Stimulated activated effector memory CD8-positive, alpha-beta T cell treated with anti-CD3 and anti-CD28 coated beads, Interleukin-12 subunit alpha, Interleukin-12 subunit beta, amount 100 ng/mL, for 72 hours (primary cell): ENCODE results near the gene CD151.

Experiments used
- ATAC-seq: fragments of 150-1000 bp; cut with Tn5 transposase; 2 replicates; pipeline ENCODE4 v1.10.0; 2021
- DNase-seq, 2 donors: peaks; one replicate each; pipeline ENCODE4 v3.0.0; 2021 to 2022; ENCODE audit warnings: low spot score in 2 of 2
- H3K27ac Mint-ChIP-seq: one replicate; pipeline ENCODE4 v1.8.0; 2022; ENCODE audit warnings: mild to moderate bottlenecking, mixed read lengths
- H3K36me3 Mint-ChIP-seq: one replicate; pipeline ENCODE4 v1.8.0; 2022; ENCODE audit warnings: mild to moderate bottlenecking, mixed read lengths
- H3K4me1 Mint-ChIP-seq: one replicate; pipeline ENCODE4 v1.8.0; 2022; ENCODE audit warnings: mixed read lengths
- H3K4me3 Mint-ChIP-seq: one replicate; pipeline ENCODE4 v1.8.0; 2022; ENCODE audit warnings: mild to moderate bottlenecking, mixed read lengths
- H3K9me3 Mint-ChIP-seq: one replicate; pipeline ENCODE4 v1.8.0; 2022; ENCODE audit warnings: mixed read lengths

CD151 gene

DNA sequence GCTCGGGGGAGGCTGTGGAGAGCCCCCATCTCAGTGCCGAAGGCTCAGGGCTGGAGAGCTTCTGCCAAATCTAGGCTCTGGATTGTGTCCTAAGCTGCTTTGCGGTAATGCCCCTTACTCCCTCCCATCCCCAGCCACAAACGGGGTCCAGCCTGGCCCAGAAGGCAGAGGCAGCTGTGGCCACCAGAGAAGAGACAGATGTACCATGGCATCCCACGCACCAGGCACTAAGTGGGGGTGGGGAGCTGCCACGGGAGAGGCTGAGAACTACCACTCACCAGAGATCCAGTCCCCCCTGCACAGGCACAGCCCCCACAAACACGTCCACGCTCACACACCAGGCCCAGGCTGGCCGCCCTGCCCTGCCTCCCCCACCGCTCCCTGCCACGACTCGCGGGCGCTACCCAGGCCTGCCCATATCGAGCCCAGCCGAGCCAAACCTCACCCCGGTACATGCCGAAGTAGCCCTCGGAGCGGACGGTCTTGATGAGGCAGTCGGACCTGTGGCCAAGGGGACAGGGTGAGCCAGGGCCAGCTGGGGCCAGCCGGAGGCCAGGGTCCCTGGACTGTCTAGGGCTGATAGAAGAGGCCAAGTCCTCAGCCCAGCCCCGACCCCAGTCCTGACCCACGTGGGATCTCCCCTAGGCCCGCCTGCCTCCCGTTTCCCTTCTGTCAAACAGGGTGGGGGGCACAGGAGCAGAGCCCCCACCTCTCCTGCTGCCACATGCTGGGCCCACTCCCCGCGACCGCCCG, 38.6 kb upstream of the CD151 start:
- Mint-ChIP-seq H3K4me1 (peaks cover 18% of the 10 kb centered on the region), H3K9me3 (no peaks in the 10 kb centered on the region), H3K27ac (no peak overlapping the region), H3K36me3 (peaks cover 36% of the 10 kb centered on the region), H3K4me3 (peak overlapping the region; percentile 86)
- ATAC-seq (no peak), DNase-seq (no peak)

DNA sequence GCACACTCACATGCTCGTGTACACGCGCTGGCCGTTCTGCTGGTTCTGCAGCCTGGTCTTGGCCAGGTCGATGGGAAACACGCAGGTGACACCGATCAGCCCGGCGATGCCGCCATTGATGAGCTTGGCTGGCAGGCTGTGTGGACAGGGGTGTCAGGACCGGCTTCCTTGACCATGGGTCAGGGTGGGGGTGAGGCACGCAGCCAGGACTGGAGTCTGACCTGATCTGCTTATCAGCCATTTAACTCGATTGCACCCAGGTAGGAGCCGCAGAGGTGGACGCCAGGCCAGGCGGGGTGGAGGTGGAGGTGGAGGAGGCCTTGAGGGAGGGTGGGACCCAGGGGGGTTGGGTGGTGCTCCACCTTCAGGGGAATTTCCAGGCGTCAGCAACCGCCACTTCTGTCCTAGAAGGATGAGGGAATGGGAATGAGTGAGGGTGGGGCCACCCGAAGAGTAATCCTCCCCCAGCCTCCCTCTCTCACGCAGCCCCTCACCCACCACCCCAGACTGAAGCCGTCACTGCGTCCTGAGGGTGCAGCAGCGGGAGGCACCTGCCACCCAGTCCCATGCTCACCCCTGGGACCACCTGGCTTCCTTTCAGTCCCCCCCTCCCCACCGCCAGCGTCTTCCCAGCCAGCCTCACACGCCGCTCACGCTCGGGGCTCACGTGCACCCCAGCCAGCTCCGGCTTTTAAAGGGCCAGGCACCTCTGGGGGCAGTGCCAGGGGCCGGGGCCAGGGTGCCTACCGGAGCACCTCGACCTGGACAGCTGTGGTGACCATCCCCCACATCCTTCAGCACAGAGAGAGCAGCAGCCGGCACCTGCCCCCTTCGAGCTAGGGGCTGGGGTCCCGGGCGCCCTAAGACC, 37.8 kb upstream of the CD151 start:
- Mint-ChIP-seq H3K4me3 (peak overlapping the region; percentile 86), H3K36me3 (peaks cover 36% of the 10 kb centered on the region), H3K4me1 (peaks cover 18% of the 10 kb centered on the region), H3K27ac (peak overlapping the region; percentile 86), H3K9me3 (no peaks in the 10 kb centered on the region)
- ATAC-seq (no peak), DNase-seq (no peak)

DNA sequence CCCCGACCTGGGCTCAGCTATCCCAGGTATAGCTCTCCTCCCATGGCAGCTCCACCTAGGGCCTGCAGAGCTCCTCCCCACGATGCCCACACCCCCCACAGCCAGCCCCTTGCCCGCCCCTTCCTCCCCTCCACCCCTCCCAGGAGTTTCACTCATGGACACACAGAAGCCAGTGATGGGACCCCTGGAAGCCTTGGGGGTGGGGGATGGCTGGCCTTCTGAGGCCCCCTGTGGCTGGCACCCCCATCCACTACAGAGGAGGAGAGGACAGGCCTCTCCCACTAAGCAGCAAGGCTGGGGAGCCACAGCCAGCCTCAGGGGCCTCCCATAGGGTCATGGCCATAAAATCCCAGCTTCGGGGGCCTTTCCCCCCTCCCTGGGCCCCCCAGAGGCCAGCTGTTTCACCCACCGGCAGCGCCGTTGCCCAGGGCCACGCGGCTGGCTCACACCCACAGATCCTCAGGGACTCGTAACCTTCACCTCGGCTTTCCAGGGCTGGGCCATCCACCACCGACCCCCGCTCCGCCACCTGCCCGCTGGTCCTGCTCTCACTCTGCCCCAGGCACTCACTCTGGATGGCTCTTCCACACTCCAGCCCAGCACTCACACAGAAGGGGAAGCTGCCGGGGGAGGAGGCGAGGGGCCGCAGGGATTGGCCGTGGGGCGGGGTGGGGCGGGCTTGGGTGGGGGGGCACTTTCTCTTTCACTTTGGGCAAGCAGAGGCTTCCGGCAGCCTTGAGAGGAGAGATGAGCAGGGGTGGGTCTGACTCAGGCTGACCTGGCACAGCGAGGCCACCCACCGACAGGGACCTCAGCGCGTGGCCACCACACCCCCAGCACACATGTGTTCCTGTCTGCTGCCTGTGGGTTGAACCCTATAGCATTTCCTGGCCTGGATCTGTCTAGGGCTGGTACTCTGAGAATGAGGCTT, 36.9 kb upstream of the CD151 start:
- no peaks in the 10 kb centered on the region for H3K9me3 Mint-ChIP-seq
- H3K36me3 Mint-ChIP-seq = peaks cover 30% of the 10 kb centered on the region
- peaks cover 18% of the 10 kb centered on the region for H3K4me1 Mint-ChIP-seq
- peak overlapping the region; percentile 86 for H3K27ac Mint-ChIP-seq
- peak; percentile 83 for ATAC-seq
- peak; percentile 54 to 84 for DNase-seq
- peak overlapping the region; percentile 86 for H3K4me3 Mint-ChIP-seq

DNA sequence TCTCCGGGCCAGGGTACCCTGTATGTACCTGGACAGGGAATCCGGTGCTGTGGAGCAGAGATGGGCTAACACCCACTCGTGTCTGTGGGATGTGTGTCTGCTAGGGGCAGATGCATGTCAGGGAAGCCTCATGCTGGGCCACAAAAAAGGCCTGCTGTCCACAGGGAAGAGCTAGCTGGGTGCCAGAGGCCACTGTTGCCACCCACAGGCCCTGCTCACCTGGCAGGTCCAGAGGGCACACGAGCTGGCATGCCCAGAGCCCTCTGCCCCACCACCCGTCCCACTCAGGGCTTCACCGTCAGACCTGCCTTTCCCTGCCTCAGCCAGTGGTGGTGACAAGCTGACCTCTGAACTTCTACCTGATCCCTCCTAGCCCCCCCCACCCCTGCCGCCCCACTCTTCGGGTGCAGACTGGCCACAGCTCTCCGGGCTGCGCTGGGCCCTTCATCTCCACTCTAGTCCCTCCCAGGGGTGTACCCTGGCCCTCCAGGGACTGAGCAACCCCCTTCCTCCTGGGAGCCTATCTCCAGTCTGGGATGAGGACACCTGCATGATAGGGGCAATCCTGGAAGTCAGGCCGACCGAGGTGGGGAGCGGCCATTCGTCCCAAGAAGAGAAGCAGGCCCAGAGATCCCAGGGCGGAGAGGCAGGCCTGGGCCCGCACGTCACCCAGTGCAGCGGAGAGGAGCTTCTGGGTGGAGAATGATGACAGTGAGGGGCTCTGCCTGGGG, 36.0 kb upstream of the CD151 start:
- Mint-ChIP-seq H3K4me3 (peak overlapping the region; percentile 86), H3K9me3 (no peaks in the 10 kb centered on the region)
- no peak for DNase-seq

DNA sequence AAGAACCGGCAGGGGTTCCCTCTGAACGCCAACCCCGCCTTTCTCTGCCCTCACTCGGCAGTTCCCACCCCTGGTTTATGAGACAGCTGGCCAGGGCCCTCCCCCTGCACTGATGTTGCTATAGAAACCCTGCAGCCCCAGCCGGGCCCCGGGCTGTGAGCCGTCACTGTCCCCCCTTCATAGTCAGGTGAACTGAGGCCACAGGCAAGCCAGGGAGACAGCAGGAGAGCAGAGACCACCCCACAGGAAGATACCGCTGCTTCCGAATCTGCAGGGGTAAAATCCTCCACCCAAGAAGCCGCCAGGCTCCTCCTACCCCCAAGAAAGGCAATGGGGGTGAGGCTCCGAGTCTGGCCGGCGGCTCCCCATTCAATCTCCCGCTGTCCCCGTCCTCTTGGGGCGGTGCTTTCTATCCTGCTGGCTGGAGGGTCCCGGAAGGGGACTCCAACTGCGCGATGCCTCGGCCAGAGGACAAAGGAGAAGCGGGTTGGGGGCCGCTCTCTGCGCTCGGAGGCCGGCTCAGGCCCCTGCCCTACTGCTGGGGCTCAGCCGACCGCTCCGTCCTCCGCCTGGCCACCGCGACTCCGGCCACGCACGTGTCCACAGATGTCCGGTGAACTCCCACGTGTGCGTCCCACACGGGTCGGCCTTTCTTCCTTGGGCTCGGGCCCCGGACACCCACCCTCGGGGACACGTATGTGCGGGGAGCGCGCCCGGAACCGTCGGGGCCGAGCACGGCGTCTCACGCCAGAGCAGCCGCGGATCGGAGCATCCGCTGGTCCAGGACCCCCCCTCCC, 35.3 kb upstream of the CD151 start:
- peak overlapping the region; percentile 80 for H3K27ac Mint-ChIP-seq
- peaks cover 23% of the 10 kb centered on the region for H3K36me3 Mint-ChIP-seq
- peak; percentile 66 for ATAC-seq
- peak overlapping the region; percentile 86 for H3K4me3 Mint-ChIP-seq
- H3K4me1 Mint-ChIP-seq = peaks cover 18% of the 10 kb centered on the region
- no peaks in the 10 kb centered on the region for H3K9me3 Mint-ChIP-seq
- DNase-seq = peak; percentile 56 to 90

More for the DNA sequence above, 36.0 kb upstream of the CD151 start:
- ATAC-seq = no peak
- Mint-ChIP-seq H3K27ac (peak overlapping the region; percentile 86), H3K4me1 (peaks cover 18% of the 10 kb centered on the region), H3K36me3 (peaks cover 30% of the 10 kb centered on the region)

DNA sequence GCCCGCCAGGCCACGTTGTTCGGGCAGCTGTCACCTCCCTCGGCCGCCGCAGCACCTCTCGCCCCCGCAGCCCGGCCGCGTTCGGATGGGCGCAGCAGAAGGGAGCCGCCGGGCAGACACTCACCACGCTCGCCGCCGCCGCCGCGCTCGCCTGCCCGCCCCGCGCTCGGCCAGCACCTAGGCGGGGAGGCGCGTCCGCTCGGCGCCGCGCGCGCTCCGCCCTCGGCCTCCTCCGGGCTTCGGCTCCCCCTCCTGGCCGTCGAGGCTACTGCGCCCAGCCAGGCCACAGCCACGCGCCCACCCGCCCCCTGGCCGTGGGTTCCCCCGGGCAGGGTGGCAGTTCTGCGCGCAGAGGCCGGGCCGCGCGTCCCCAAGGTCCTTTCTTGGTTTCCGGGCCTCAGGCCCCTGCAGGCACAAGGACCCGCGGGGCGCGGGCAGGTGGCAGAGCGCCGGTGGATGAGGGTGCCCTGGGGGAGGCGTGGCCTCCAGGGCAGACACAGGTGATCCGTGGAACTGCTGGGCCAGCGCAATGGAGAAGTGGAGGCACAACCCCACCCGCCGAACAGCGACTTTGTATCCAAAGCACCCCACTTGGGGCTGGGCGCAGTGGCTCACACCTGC, 34.5 kb upstream of the CD151 start, which contains the start of gene SLC25A22:
TSS of gene SLC25A22 (minus strand) at position 189 of the 621 bp plus-strand sequence. CDS start 3,275 bp downstream, outside the sequence.
- Mint-ChIP-seq H3K4me3 (peak within 1 kb of the TSS; percentile 86), H3K27ac (peak within 1 kb of the TSS; percentile 80), H3K4me1 (peaks cover 18% of the 10 kb centered on the region), H3K9me3 (no peaks in the 10 kb centered on the region), H3K36me3 (peaks cover 23% of the 10 kb centered on the region)
- DNase-seq (peak; percentile 94 to 96), ATAC-seq (peak; percentile 70)

DNA sequence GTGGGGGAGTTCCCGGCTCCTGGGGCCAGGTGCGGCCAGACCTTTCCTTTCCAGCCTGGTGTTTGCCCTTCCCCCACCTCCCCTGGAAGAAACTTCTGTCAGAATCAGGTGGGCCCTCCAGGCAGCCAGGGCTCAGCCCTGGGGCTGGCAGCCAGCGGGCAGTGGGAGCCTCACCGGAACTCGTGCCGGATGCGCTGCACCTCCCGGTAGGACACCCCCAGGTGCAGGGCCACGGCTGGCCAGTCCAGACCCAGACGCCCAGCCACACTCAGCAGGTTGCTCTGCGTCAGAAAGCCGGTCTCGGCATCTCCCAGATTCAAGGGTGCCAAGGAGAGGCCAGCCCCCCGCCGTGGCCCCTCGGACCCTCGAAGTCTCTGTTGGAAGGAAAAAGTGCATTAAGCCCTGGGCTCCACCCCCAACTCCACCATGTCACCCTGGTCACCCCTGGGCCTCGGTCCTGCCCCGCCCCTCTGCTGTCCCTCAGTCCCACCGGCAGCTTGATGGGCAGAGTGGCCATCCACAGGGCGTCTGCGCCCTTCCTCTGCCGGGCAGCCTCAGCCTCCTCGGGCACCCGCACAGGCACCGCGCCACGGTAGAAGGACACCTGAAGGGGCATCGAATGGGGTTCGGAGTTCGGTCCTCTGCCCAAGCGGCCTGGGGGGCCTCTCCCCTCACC, 33.0 kb upstream of the CD151 start:
- Mint-ChIP-seq H3K4me1 (peaks cover 24% of the 10 kb centered on the region), H3K36me3 (peaks cover 8% of the 10 kb centered on the region), H3K9me3 (no peaks in the 10 kb centered on the region), H3K4me3 (no peak overlapping the region), H3K27ac (no peak overlapping the region)
- ATAC-seq (no peak), DNase-seq (no peak)

DNA sequence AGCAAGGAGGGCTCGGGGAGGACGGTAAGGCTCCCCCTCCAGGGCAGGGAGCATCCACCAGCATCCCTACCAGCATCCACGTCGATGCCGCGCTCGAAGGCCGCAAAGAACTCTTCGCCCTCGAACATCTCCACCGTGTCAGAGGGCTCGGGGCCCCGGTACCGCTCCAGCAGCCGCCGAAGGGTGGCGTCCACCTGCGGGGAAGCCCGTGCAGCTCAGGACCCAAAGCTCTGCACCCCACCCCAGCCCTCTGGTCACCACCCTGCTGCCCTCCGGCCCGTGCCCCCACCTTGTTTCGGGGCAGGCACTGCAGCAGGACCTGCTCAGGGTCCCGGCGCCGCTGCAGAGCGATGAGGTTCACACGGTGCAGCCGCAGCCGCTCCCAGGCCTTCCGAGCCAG, 32.3 kb upstream of the CD151 start:
- Mint-ChIP-seq H3K4me1 (peaks cover 24% of the 10 kb centered on the region), H3K4me3 (no peak overlapping the region), H3K9me3 (no peaks in the 10 kb centered on the region), H3K36me3 (peaks cover 8% of the 10 kb centered on the region), H3K27ac (no peak overlapping the region)
- ATAC-seq (no peak), DNase-seq (no peak)

DNA sequence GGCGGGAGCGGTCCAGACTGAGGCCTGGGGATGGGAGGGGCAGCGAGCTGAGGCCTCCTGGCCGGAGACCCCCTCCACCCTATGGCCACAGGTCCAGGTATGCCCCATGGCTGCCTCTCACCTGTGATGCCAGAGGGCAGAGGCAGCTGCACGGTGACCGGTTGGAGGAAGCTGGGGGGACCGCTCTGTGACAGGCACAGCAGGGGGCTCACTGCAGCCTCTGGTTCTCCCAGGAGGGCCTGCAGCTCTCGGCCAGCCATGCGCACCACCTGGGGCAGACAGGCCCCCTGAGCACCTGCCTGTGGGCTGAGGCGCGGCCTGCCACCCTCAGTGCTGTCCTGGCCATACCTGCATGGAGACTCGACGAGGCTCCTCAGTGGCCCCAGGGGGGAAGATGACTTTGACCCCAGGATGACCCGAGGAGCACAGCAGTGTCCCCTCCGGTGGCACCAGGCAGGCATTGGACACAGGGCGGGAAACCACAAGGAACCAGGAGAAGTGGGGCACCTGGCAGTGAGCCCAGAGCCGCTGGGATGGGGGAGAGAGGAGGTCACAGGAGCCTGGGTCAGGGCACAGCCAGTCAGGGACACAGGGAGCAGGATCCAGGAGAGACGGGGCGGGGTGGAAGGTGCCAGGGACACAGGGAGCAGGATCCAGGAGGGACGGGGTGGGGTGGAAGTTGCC, 31.5 kb upstream of the CD151 start:
- Mint-ChIP-seq H3K9me3 (no peaks in the 10 kb centered on the region), H3K27ac (no peak overlapping the region), H3K36me3 (peaks cover 8% of the 10 kb centered on the region), H3K4me1 (peaks cover 19% of the 10 kb centered on the region), H3K4me3 (no peak overlapping the region)
- ATAC-seq = no peak
- DNase-seq = no peak

DNA sequence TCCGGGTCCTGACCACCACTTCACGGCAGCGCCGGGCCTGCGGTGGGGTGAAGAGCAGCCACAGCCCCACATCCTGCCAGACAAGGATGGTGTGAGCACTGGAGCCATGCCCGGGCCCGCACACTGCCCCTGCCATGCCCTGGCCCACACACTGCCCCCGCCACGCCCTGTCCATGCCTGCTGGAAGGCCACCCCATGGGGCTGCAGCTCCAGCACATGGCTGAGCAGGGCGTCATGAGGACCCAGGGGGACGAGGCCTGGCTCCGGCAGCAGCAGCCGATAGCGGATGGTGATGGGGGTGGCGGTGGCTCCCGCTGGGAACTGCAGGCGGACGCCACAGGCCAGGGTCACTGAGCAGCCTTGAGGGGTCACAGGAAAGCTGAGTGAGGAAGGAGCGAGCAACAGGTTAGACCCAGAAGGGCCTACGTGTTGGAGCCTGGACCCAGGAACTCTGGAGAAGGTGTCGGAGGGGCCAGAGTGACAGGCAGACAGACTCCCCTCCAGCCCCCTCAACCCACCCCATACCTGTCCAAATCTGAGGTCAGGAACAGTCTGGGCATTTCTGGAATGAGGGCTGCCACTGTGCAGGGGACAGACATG, 30.6 kb upstream of the CD151 start:
- H3K4me1 Mint-ChIP-seq = peaks cover 10% of the 10 kb centered on the region
- peaks cover 4% of the 10 kb centered on the region for H3K36me3 Mint-ChIP-seq
- DNase-seq = no peak
- no peak overlapping the region for H3K4me3 Mint-ChIP-seq
- no peak for ATAC-seq
- H3K9me3 Mint-ChIP-seq = no peaks in the 10 kb centered on the region
- no peak overlapping the region for H3K27ac Mint-ChIP-seq

DNA sequence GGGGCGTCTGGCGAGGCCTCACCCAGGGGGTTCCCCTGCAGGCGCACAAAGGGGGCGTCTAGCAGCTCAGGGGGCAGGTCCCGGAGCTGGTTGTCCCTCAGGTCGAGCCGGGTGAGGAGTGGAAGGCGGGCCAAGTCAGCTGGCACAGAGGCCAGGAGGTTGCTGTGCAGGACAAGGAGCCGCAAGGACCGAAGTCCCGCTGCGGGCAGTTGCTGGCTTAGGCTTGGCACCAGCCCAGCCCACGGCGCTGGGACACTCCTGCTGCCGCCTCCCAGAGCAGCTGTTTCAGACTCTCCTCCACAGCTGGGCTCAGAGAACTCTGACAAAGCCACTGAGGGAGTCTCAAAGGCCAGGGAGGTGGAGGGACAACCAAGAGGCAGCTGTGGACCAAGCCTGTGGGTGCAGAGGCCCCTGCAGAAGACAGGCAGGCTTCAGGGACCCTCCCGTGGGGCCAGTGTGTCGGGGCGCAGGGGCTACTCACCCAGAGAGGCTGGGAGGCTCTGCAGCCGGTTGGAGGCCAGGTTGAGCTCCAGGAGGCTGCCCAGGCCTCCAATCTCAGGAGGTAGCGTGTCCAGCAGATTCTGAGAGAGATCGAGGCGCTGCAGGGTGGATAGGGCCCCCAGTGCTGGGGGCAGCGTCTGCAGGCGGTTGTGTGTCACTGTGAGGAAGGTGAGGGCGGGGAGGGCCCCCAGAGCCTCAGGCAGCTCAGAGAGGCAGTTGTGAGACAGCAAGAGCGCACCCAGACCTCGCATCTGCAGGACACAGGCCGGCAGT, 29.9 kb upstream of the CD151 start:
- H3K4me3 Mint-ChIP-seq = peak overlapping the region; percentile 74
- no peak for DNase-seq
- no peaks in the 10 kb centered on the region for H3K36me3 Mint-ChIP-seq
- ATAC-seq = no peak
- H3K9me3 Mint-ChIP-seq = no peaks in the 10 kb centered on the region
- no peak overlapping the region for H3K27ac Mint-ChIP-seq
- H3K4me1 Mint-ChIP-seq = peaks cover 9% of the 10 kb centered on the region

DNA sequence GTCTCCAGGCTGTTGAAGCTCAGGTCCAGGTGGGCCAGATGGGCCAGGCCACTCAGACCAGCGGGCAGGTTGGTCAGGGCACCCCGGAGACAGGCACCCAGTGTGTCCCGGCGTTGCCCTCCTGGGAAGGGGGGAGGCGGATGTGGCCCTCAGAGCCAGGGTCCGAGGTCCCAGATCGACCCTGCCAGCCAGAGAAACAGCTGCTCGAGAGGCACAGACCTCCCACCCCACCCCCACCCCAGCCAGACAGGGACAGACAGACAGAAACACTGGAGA, 29.3 kb upstream of the CD151 start:
- ATAC-seq (no peak), DNase-seq (no peak)
- H3K36me3 Mint-ChIP-seq = no peaks in the 10 kb centered on the region
- H3K4me3 Mint-ChIP-seq = peak overlapping the region; percentile 74
- H3K27ac Mint-ChIP-seq = no peak overlapping the region
- H3K9me3 Mint-ChIP-seq = no peaks in the 10 kb centered on the region
- H3K4me1 Mint-ChIP-seq = peaks cover 12% of the 10 kb centered on the region
